Ovary (tissue), 3 donors: ENCODE results near the gene PRTFDC1.

Experiments
- EP300 ChIP-seq: sonication (generic); formaldehyde crosslinking; IDR thresholded peaks from one replicate; pipeline ENCODE4 v1.6.1; 2017; ENCODE audit warnings: antibody characterized with exemption
- POLR2A ChIP-seq: fragments of 450-650 bp; IDR thresholded peaks from one replicate; pipeline ENCODE4 v1.6.1; 2017; ENCODE audit warnings: antibody characterized with exemption, mild to moderate bottlenecking, moderate library complexity
- TF ChIP-seq, protein P1 (sequence below), 3 donors: fragments of 450-650 bp in 2 of 3; fragments of 200-600 bp in 1 of 3; IDR thresholded peaks; one replicate each; pipeline versions ENCODE4 v1.5.1 to v1.8.0; 2016 to 2022; ENCODE audit warnings: antibody characterized with exemption in 3 of 3, mild to moderate bottlenecking in 1 of 3
- donor health status: DM: no; HTN: no; CAD: no.

DNA sequence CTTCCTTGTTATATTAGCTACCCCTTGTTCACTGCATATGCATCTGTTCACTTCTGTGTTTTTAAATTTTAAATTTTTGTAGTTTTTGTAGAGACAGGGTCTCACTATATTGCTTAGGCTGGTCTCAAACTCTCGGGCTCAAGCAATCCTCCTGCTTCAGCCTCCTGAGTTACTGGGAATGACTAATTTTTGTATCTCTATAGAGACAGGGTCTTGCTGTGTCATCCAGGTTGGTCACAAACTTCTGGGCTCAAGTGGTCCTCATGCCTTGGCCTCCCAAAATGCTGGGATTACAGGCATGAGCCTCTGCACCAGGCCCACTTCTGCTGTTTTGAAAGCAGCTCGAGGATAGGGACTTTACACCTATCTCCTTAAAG is 64.6 kb downstream of the PRTFDC1 start:
- TF ChIP-seq, protein P1, sequence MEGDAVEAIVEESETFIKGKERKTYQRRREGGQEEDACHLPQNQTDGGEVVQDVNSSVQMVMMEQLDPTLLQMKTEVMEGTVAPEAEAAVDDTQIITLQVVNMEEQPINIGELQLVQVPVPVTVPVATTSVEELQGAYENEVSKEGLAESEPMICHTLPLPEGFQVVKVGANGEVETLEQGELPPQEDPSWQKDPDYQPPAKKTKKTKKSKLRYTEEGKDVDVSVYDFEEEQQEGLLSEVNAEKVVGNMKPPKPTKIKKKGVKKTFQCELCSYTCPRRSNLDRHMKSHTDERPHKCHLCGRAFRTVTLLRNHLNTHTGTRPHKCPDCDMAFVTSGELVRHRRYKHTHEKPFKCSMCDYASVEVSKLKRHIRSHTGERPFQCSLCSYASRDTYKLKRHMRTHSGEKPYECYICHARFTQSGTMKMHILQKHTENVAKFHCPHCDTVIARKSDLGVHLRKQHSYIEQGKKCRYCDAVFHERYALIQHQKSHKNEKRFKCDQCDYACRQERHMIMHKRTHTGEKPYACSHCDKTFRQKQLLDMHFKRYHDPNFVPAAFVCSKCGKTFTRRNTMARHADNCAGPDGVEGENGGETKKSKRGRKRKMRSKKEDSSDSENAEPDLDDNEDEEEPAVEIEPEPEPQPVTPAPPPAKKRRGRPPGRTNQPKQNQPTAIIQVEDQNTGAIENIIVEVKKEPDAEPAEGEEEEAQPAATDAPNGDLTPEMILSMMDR (IDR thresholded peaks at IDR 0.05), result no peak
- no peak for TF ChIP-seq POLR2A
- TF ChIP-seq EP300, result no peak
